OCI-LY1 (cell line): Measurements from ENCODE around the gene PRRT2.

Experiments used
- EZH2 ChIP-seq: fragments of 200-600 bp; sonication (generic), shearing (Covaris generic); IDR thresholded peaks from 2 replicates; pipeline ENCODE4 v1.8.0; 2017; ENCODE audit warnings: borderline replicate concordance, mixed run types, mild to moderate bottlenecking, antibody characterized with exemption, low read length, moderate library complexity, mixed read lengths
- TF ChIP-seq, protein P1 (sequence below): fragments of 200-600 bp; sonication (generic), shearing (Covaris generic); IDR thresholded peaks from 2 replicates; pipeline ENCODE4 v1.5.1; 2017; ENCODE audit warnings: mild to moderate bottlenecking, antibody characterized with exemption, low read length, moderate library complexity, mixed read lengths

DNA sequence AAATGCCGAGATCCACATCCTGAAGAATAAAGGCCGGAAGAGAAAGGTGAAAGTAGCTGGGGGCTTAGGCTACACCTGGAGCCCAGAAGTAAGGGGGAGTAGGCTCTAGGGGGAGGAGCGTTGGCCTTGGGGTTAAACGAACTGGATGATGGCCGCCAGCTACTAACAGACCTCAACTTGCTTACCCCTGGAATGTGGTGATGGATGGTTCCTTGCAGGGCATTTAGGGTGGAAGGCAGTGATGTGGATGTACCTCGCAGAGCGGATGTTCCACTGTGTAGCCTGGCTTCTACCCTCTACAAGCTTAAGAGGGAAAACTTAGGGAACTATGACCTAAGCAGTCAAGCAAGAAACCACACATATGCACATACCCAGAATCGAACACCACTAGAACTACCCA, 8.0 kb upstream of the PRRT2 start:
- TF ChIP-seq EZH2, result no peak
- TF ChIP-seq, protein P1, sequence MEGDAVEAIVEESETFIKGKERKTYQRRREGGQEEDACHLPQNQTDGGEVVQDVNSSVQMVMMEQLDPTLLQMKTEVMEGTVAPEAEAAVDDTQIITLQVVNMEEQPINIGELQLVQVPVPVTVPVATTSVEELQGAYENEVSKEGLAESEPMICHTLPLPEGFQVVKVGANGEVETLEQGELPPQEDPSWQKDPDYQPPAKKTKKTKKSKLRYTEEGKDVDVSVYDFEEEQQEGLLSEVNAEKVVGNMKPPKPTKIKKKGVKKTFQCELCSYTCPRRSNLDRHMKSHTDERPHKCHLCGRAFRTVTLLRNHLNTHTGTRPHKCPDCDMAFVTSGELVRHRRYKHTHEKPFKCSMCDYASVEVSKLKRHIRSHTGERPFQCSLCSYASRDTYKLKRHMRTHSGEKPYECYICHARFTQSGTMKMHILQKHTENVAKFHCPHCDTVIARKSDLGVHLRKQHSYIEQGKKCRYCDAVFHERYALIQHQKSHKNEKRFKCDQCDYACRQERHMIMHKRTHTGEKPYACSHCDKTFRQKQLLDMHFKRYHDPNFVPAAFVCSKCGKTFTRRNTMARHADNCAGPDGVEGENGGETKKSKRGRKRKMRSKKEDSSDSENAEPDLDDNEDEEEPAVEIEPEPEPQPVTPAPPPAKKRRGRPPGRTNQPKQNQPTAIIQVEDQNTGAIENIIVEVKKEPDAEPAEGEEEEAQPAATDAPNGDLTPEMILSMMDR, result no peak
